Activated CD4-positive, alpha-beta T cell treated with anti-CD3 and anti-CD28 coated beads for 36 hours (primary cell): Measurements from ENCODE around the gene HMBS. TPM values are rescaled to one million over a fixed set of nuclear protein-coding genes. Genes with fewer than 3 reads are reported as not detected.

Source experiments
- ATAC-seq: fragments of 200-7000 bp; cut with Tn5 transposase; one replicate; pipeline ENCODE4 v1.10.0; 2021; ENCODE audit warnings: mild to moderate bottlenecking, moderate library complexity
- CTCF ChIA-PET: fragments of 350-600 bp; sonication (Branson Sonifier 250); formaldehyde crosslinking; loops from one replicate; lab custom pipeline; 2021; ENCODE audit warnings: antibody characterized with exemption; lab: Charles Lee
- POLR2A ChIA-PET: fragments of 350-600 bp; sonication (Branson Sonifier 250); formaldehyde crosslinking; loops from one replicate; lab custom pipeline; 2021; ENCODE audit warnings: antibody characterized with exemption, inconsistent platforms; lab: Charles Lee
- DNase-seq: peaks from one replicate; pipeline ENCODE4 v3.0.0-alpha.2; 2020
- H3K27ac Mint-ChIP-seq: one replicate; pipeline ENCODE4 v1.8.0; 2021; ENCODE audit warnings: mixed read lengths
- H3K27me3 Mint-ChIP-seq: one replicate; pipeline ENCODE4 v1.8.0; 2021; ENCODE audit warnings: mixed read lengths
- H3K36me3 Mint-ChIP-seq: one replicate; pipeline ENCODE4 v1.8.0; 2021; ENCODE audit warnings: low read depth, mixed read lengths
- H3K4me1 Mint-ChIP-seq: one replicate; pipeline ENCODE4 v1.8.0; 2021; ENCODE audit warnings: mixed read lengths
- H3K4me3 Mint-ChIP-seq: one replicate; pipeline ENCODE4 v1.8.0; 2021; ENCODE audit warnings: mild to moderate bottlenecking, moderate library complexity, mixed read lengths
- H3K9me3 Mint-ChIP-seq: one replicate; pipeline ENCODE4 v1.8.0; 2021; ENCODE audit warnings: low read depth, mixed read lengths
- intact Hi-C, 2 experiments: fragments of 100-400 bp; cut with DNase I in 1 of 2; cut with micrococcal nuclease in 1 of 2; formaldehyde crosslinking; loops; one replicate each; pipeline versions ENCODE4 v1.14.2 to v1.15.1; 2022 to 2024; cut with DNase I, micrococcal nuclease
- total RNA-seq, 2 experiments: library from RNA; stranded (reverse); gene quantifications; one replicate each; pipeline ENCODE4 v1.2.3, GENCODE V29; 2021

The HMBS gene
- total RNA-seq, 2 experiments from 2014 or later, result 39.8 to 41.8 TPM

- peak overlapping the region; percentile 8 for H3K27ac Mint-ChIP-seq
- peaks cover 4% of the 10 kb centered on the region for H3K36me3 Mint-ChIP-seq
- peak; percentile 30 for ATAC-seq
Observed at GRCh38 chr11:119065369-119065768, 19.3 kb upstream of the HMBS start.

GRCh38 chr11:119067371-119068222 is 17.1 kb upstream of the HMBS start, which contains the start of gene VPS11:
Gene VPS11 (plus strand): TSS chr11:119067818. CDS start chr11:119067824, 6 bp downstream.
- ATAC-seq, result peak; percentile 98
- H3K9me3 Mint-ChIP-seq, result no peaks in the 10 kb centered on the region
- H3K36me3 Mint-ChIP-seq, result peaks cover 7% of the 10 kb centered on the region
- POLR2A ChIA-PET, result interaction anchor here (0.7 to 2.0 kb wide), 10 partner anchors 11 to 51 kb away, joined by 3 to 28 read pairs (median 11); partner anchors contain the start of genes C2CD2L, DPAGT1, HMBS and HYOU1
- H3K27ac Mint-ChIP-seq, result peak within 1 kb of the TSS; percentile 98
- peak within 1 kb of the TSS; percentile 87 for H3K4me3 Mint-ChIP-seq
- peak; percentile 100 for DNase-seq
- intact Hi-C loops, result loop anchor here (1.0 to 2.0 kb wide), 14 partner anchors 10 to 271 kb away; partner anchors contain the start of genes HINFP (in 2 of the 2), HMBS (in 2 of the 2), HYOU1 (in 2 of the 2) and RPS25 (in 2 of the 2)
- CTCF ChIA-PET, result interaction anchor here (0.6 to 3.9 kb wide), 26 partner anchors 10 to 458 kb away, joined by 3 to 20 read pairs (median 4); partner anchors contain the start of genes C2CD2L, CBL, DPAGT1 and HMBS
- no peaks in the 10 kb centered on the region for H3K27me3 Mint-ChIP-seq
- H3K4me1 Mint-ChIP-seq, result peaks cover 34% of the 10 kb centered on the region

More at GRCh38 chr11:119065369-119065768, 19.3 kb upstream of the HMBS start:
- H3K4me3 Mint-ChIP-seq, result peak overlapping the region; percentile 4
- intact Hi-C loops, result loop anchor here in 1 of 2 experiments (1.0 kb wide), 1 partner anchor 132 kb away; no protein-coding TSS in a partner anchor
- DNase-seq, result peak; percentile 67
- no peaks in the 10 kb centered on the region for H3K9me3 Mint-ChIP-seq
- no peaks in the 10 kb centered on the region for H3K27me3 Mint-ChIP-seq
- peaks cover 34% of the 10 kb centered on the region for H3K4me1 Mint-ChIP-seq
- ChIA-PET CTCF (interaction anchor here (0.6 to 3.9 kb wide), 10 partner anchors 10 to 291 kb away, joined by 3 to 16 read pairs (median 3); partner anchors contain the start of gene HINFP), POLR2A (interaction anchor here (0.6 to 1.1 kb wide), 2 partner anchors 10 to 135 kb away, joined by 3 to 4 read pairs; no protein-coding TSS in a partner anchor)

- ATAC-seq, result no peak
- no peak for DNase-seq
- no peaks in the 10 kb centered on the region for H3K9me3 Mint-ChIP-seq
- intact Hi-C loops, result no loop called here
- H3K4me1 Mint-ChIP-seq, result no peaks in the 10 kb centered on the region
- CTCF ChIA-PET, result interaction anchor here (1.9 kb wide), 1 partner anchor 12 kb away, joined by 6 read pairs; no protein-coding TSS in a partner anchor
- H3K27ac Mint-ChIP-seq, result no peak overlapping the region
- POLR2A ChIA-PET, result no interaction called here
- peaks cover 45% of the 10 kb centered on the region for H3K36me3 Mint-ChIP-seq
- H3K4me3 Mint-ChIP-seq, result no peak overlapping the region
- no peaks in the 10 kb centered on the region for H3K27me3 Mint-ChIP-seq
Observed at GRCh38 chr11:119077839-119078238, 6.8 kb upstream of the HMBS start.

GRCh38 chr11:119078675-119079420 is 5.8 kb upstream of the HMBS start:
- DNase-seq (no peak), ATAC-seq (no peak)
- H3K4me1 Mint-ChIP-seq, result no peaks in the 10 kb centered on the region
- H3K27me3 Mint-ChIP-seq, result no peaks in the 10 kb centered on the region
- no peak overlapping the region for H3K27ac Mint-ChIP-seq
- CTCF ChIA-PET, result interaction anchor here (1.9 kb wide), 1 partner anchor 13 kb away, joined by 6 read pairs; no protein-coding TSS in a partner anchor
- intact Hi-C loops, result no loop called here
- POLR2A ChIA-PET, result no interaction called here
- no peaks in the 10 kb centered on the region for H3K9me3 Mint-ChIP-seq
- no peak overlapping the region for H3K4me3 Mint-ChIP-seq
- peaks cover 37% of the 10 kb centered on the region for H3K36me3 Mint-ChIP-seq

- H3K27ac Mint-ChIP-seq, result peak overlapping the region; percentile 40
- H3K4me3 Mint-ChIP-seq, result no peak overlapping the region
- CTCF ChIA-PET, result interaction anchor here (0.8 to 1.3 kb wide), 2 partner anchors 14 to 152 kb away, joined by 3 to 6 read pairs; partner anchors contain the start of gene VPS11
- H3K9me3 Mint-ChIP-seq, result no peaks in the 10 kb centered on the region
- peaks cover 16% of the 10 kb centered on the region for H3K4me1 Mint-ChIP-seq
- ATAC-seq (no peak), DNase-seq (no peak)
- POLR2A ChIA-PET, result interaction anchor here (0.6 to 1.3 kb wide), 2 partner anchors 14 to 108 kb away, joined by 3 to 6 read pairs; a partner anchor contains a TSS
- intact Hi-C loops, result no loop called here
- peaks cover 30% of the 10 kb centered on the region for H3K36me3 Mint-ChIP-seq
- no peaks in the 10 kb centered on the region for H3K27me3 Mint-ChIP-seq
Observed at GRCh38 chr11:119081682-119082260, 2.9 kb upstream of the HMBS start.

- ATAC-seq (peak; percentile 37), DNase-seq (peak; percentile 63)
- POLR2A ChIA-PET, result interaction anchor here (0.6 to 3.0 kb wide), 11 partner anchors 9 to 120 kb away, joined by 3 to 28 read pairs (median 8); partner anchors contain the start of genes C2CD2L, CBL, DPAGT1 and HINFP
- H3K27me3 Mint-ChIP-seq, result no peaks in the 10 kb centered on the region
- H3K36me3 Mint-ChIP-seq, result peaks cover 7% of the 10 kb centered on the region
- peak overlapping the region; percentile 97 for H3K4me3 Mint-ChIP-seq
- CTCF ChIA-PET, result interaction anchor here (0.8 to 2.6 kb wide), 5 partner anchors 14 to 240 kb away, joined by 3 to 12 read pairs (median 7); partner anchors contain the start of genes DPAGT1 and VPS11
- H3K27ac Mint-ChIP-seq, result peak overlapping the region; percentile 92
- intact Hi-C loops, result loop anchor here (1.0 kb wide), 3 partner anchors 10 to 55 kb away; partner anchors contain the start of genes DPAGT1 (in 1 of the 2) and SLC37A4 (in 1 of the 2)
- peaks cover 22% of the 10 kb centered on the region for H3K4me1 Mint-ChIP-seq
- no peaks in the 10 kb centered on the region for H3K9me3 Mint-ChIP-seq
Observed at GRCh38 chr11:119085437-119085847, 761 bp downstream of the HMBS start.

- ChIA-PET CTCF (interaction anchor here (0.7 to 1.1 kb wide), 2 partner anchors 32 to 54 kb away, joined by 3 to 4 read pairs; no protein-coding TSS in a partner anchor), POLR2A (interaction anchor here (0.6 to 3.0 kb wide), 2 partner anchors 9 to 15 kb away, joined by 5 to 18 read pairs; partner anchors contain the start of gene DPAGT1)
- intact Hi-C loops, result no loop called here
- Mint-ChIP-seq H3K4me3 (peak overlapping the region; percentile 9), H3K4me1 (peaks cover 30% of the 10 kb centered on the region), H3K9me3 (no peaks in the 10 kb centered on the region), H3K36me3 (peaks cover 9% of the 10 kb centered on the region), H3K27me3 (no peaks in the 10 kb centered on the region), H3K27ac (no peak overlapping the region)
- ATAC-seq (no peak), DNase-seq (no peak)
Observed at GRCh38 chr11:119087123-119087522, 2.4 kb downstream of the HMBS start.

GRCh38 chr11:119087747-119088241 is 3.1 kb downstream of the HMBS start:
- Mint-ChIP-seq H3K4me3 (no peak overlapping the region), H3K4me1 (peaks cover 37% of the 10 kb centered on the region), H3K36me3 (peaks cover 16% of the 10 kb centered on the region), H3K27ac (no peak overlapping the region), H3K9me3 (no peaks in the 10 kb centered on the region), H3K27me3 (no peaks in the 10 kb centered on the region)
- DNase-seq (no peak), ATAC-seq (no peak)
- CTCF ChIA-PET, result interaction anchor here (1.1 kb wide), 1 partner anchor 55 kb away, joined by 3 read pairs; no protein-coding TSS in a partner anchor
- POLR2A ChIA-PET, result no interaction called here
- intact Hi-C loops, result no loop called here

GRCh38 chr11:119088406-119088805 is 3.7 kb downstream of the HMBS start:
- CTCF ChIA-PET, result interaction anchor here (1.0 kb wide), 1 partner anchor 21 kb away, joined by 4 read pairs; the partner anchor contains the start of gene VPS11
- Mint-ChIP-seq H3K36me3 (peaks cover 22% of the 10 kb centered on the region), H3K27me3 (no peaks in the 10 kb centered on the region), H3K4me3 (no peak overlapping the region), H3K9me3 (no peaks in the 10 kb centered on the region), H3K27ac (no peak overlapping the region), H3K4me1 (peaks cover 42% of the 10 kb centered on the region)
- POLR2A ChIA-PET, result interaction anchor here (1.2 kb wide), 1 partner anchor 14 kb away, joined by 4 read pairs; no protein-coding TSS in a partner anchor
- ATAC-seq (no peak), DNase-seq (no peak)
- intact Hi-C loops, result no loop called here

- ChIA-PET CTCF (interaction anchor here (0.7 kb wide), 1 partner anchor 24 kb away, joined by 3 read pairs; no protein-coding TSS in a partner anchor), POLR2A (interaction anchor here (1.2 kb wide), 1 partner anchor 13 kb away, joined by 4 read pairs; no protein-coding TSS in a partner anchor)
- Mint-ChIP-seq H3K4me1 (peaks cover 43% of the 10 kb centered on the region), H3K36me3 (peaks cover 31% of the 10 kb centered on the region), H3K27me3 (no peaks in the 10 kb centered on the region), H3K4me3 (no peak overlapping the region), H3K27ac (no peak overlapping the region), H3K9me3 (no peaks in the 10 kb centered on the region)
- intact Hi-C loops, result no loop called here
- DNase-seq, result no peak
- ATAC-seq, result no peak
Observed at GRCh38 chr11:119089319-119089718, 4.6 kb downstream of the HMBS start.
